GM12892 (cell line): Measurements from ENCODE around the gene CA6.

Experiments
- POLR2A ChIP-seq: IDR thresholded peaks from 2 replicates; pipeline ENCODE4 v1.6.1; 2011; ENCODE audit warnings: low read depth, low read length, control low read depth
- POLR2AphosphoS5 ChIP-seq: IDR thresholded peaks from 2 replicates; pipeline ENCODE4 v1.6.1; 2011; ENCODE audit warnings: low read depth, low read length, control low read depth
- TAF1 ChIP-seq: IDR thresholded peaks from 2 replicates; pipeline ENCODE4 v1.6.1; 2011; ENCODE audit warnings: low read depth, mild to moderate bottlenecking, control low read depth, low read length, borderline replicate concordance

DNA sequence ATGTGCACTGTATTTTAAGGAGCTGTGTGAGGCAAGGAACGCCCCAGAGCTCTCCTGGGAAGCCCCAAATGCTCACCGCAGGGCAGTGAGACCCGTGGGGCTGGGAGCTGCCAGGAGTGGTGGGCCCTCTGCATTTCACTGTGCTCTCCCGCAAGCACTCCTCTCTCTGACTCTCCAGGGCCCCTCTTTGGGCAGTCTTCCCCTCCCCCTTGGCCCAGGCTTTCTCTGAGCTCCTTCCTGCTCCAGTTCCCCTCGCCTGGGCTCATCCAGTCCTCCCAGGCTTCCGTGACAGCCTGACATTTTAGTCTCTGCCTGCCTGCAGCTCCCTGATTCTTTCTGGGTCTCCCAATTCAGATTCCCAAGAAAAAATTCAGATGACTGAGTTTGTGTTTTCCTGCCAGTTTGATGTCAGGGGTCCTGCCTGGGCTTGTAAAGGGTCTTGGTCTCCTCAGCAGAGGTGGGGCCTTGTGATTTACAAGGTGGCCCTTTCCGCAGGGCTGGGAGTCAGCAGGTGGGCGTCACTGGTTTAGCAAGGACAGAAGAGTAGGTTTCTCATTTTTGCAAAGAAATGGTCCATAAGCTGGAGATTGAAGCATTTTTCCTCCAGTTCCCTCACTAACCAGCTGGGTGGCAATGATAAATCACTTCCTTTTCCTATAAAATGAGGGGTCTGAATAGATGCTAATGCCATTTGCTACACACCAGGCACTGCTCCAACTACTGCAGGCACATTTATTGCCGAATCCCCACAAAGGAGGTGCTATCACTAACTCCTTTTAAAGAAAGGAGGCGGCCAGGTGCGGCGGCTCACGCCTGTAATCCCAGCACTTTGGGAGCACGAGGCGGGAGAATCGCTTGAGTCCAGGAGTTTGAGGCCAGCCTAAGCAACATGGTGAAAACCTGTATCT is 1.9 kb upstream of the CA6 start:
- TF ChIP-seq POLR2A (no peak), POLR2AphosphoS5 (no peak), TAF1 (no peak)
